Thymus (tissue), 11 donors: Measurements from ENCODE around the gene CHML. TPM values are rescaled to one million over a fixed set of nuclear protein-coding genes. Genes with fewer than 3 reads are reported as not detected.

ENCODE experiments used
- DNase-seq, 9 donors: peaks; one replicate each; pipeline ENCODE4 v3.0.0-alpha.2; 2013; ENCODE audit warnings: low spot score in 9 of 9, low read depth in 6 of 9, missing footprints in 1 of 9
- H3K27ac ChIP-seq, 2 donors: one replicate each; pipeline ENCODE4 v1.5.1; 2013; ENCODE audit warnings: control low read depth in 1 of 2, low read depth in 1 of 2, low read length in 1 of 2, mild to moderate bottlenecking in 1 of 2, moderate library complexity in 1 of 2
- H3K27me3 ChIP-seq, 2 donors: one replicate each; pipeline ENCODE4 v1.5.1; 2013; ENCODE audit warnings: low read length in 1 of 2; ENCODE audit not compliant: control insufficient read depth in 2 of 2, insufficient read depth in 1 of 2
- H3K36me3 ChIP-seq, 2 donors: one replicate each; pipeline ENCODE4 v1.5.1; 2013; ENCODE audit warnings: low read length in 1 of 2, mild to moderate bottlenecking in 1 of 2, moderate library complexity in 1 of 2; ENCODE audit not compliant: control insufficient read depth in 2 of 2, insufficient read depth in 2 of 2
- H3K4me1 ChIP-seq, 2 donors: one replicate each; pipeline ENCODE4 v1.5.1; 2013; ENCODE audit warnings: low read length in 2 of 2; ENCODE audit not compliant: control insufficient read depth in 2 of 2, insufficient read depth in 2 of 2
- H3K4me3 ChIP-seq, 2 donors: one replicate each; pipeline ENCODE4 v1.5.1; 2013; ENCODE audit warnings: low read length in 2 of 2, control low read depth in 1 of 2, mild to moderate bottlenecking in 1 of 2
- H3K9me3 ChIP-seq, 2 donors: one replicate each; pipeline ENCODE4 v1.5.1; 2013; ENCODE audit warnings: low read length in 1 of 2, mild to moderate bottlenecking in 1 of 2; ENCODE audit not compliant: control insufficient read depth in 2 of 2, insufficient read depth in 1 of 2
- WGBS: extraction: QIAGEN DNeasy Blood & Tissue Kit; methylation state at CpG from one replicate; pipeline ENCODE4 v1.1.7; 2013; 5-methylcytosine and 5-hydroxymethylcytosine counted together
- polyA plus RNA-seq: library from polyadenylated mRNA; stranded (reverse); fragments of 200-250 nt; gene quantifications from one replicate; pipeline ENCODE4 v1.2.3, GENCODE V29; 2013
- total RNA-seq: library from RNA; stranded (reverse); fragments of 120-200 nt; gene quantifications from one replicate; pipeline ENCODE4 v1.2.4, GENCODE V29; 2013
- donor health status: healthy.

The CHML gene
- total and polyA plus RNA-seq, 2 donors = 7.4 to 13.3 TPM

DNA sequence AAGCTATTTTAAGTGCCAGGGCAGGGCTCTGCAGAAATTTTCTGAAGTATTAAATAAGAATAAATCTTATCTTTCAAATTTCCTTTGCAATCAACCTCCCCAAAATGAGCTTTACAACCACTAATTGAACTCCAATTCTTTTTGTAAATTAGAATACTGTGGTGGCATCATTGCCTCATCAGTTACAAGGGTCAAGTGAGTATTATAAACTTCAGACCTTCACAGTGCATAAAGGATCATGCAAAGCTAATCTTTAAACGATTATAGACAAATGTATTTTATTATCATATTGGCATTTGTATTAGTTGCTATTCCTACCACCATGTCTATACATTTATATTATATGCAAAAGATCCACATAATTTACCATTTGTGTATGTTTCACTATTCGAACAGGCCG, 7.2 kb downstream of the CHML start:
- no peak for DNase-seq
- Histone ChIP-seq H3K9me3 (no peaks in the 10 kb centered on the region), H3K4me3 (no peak overlapping the region), H3K4me1 (peaks cover 11 to 18% of the 10 kb centered on the region in 2 donors), H3K27me3 (no peaks in the 10 kb centered on the region), H3K36me3 (peaks cover 0 to 8% of the 10 kb centered on the region in 2 donors), H3K27ac (no peak overlapping the region)
- 98% methylated on average over 3 of the region's 3 CpGs for WGBS

- no peak for DNase-seq
- no peaks in the 10 kb centered on the region for H3K9me3 ChIP-seq
- peaks cover 8 to 13% of the 10 kb centered on the region in 2 donors for H3K4me1 ChIP-seq
- 89% methylated on average over 5 of the region's 5 CpGs for WGBS
- peaks cover 0 to 6% of the 10 kb centered on the region in 2 donors for H3K36me3 ChIP-seq
- no peaks in the 10 kb centered on the region for H3K27me3 ChIP-seq
- no peak overlapping the region for H3K4me3 ChIP-seq
- H3K27ac ChIP-seq = no peak overlapping the region
Observed at GRCh38 chr1:241631674-241632073, 8.5 kb downstream of the CHML start.

DNA sequence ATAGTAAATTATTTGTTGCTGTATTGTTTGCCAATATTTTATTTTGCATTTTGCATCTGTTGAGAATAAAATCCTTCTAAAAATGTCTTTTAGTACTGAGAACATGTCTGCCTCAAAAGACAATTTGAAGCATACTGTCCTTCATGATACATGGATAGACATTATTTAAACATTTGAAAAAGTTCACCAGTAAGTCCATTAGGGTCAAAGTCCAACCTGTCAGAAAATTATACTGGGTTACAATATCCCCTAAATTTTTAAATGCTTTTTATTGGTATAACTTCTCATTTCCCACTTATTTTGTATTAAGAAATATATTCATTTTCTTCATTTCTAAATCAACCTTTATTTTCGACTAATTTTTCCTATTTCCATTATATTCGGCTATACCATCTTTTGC, 9.3 kb downstream of the CHML start:
- no peak overlapping the region for H3K4me3 ChIP-seq
- H3K9me3 ChIP-seq = no peaks in the 10 kb centered on the region
- H3K4me1 ChIP-seq = peaks cover 8 to 13% of the 10 kb centered on the region in 2 donors
- no peaks in the 10 kb centered on the region for H3K27me3 ChIP-seq
- H3K36me3 ChIP-seq = peaks cover 0 to 6% of the 10 kb centered on the region in 2 donors
- no peak for DNase-seq
- no peak overlapping the region for H3K27ac ChIP-seq
- WGBS = 97% methylated on average over 2 of the region's 2 CpGs

- no peak overlapping the region for H3K27ac ChIP-seq
- H3K4me3 ChIP-seq = no peak overlapping the region
- no peak for DNase-seq
- H3K4me1 ChIP-seq = peaks cover 6 to 11% of the 10 kb centered on the region in 2 donors
- no peaks in the 10 kb centered on the region for H3K9me3 ChIP-seq
- H3K27me3 ChIP-seq = no peaks in the 10 kb centered on the region
- WGBS = 97% methylated on average over 1 of the region's 1 CpG
- peaks cover 0 to 6% of the 10 kb centered on the region in 2 donors for H3K36me3 ChIP-seq
Observed at GRCh38 chr1:241630476-241630875, 9.7 kb downstream of the CHML start.

DNA sequence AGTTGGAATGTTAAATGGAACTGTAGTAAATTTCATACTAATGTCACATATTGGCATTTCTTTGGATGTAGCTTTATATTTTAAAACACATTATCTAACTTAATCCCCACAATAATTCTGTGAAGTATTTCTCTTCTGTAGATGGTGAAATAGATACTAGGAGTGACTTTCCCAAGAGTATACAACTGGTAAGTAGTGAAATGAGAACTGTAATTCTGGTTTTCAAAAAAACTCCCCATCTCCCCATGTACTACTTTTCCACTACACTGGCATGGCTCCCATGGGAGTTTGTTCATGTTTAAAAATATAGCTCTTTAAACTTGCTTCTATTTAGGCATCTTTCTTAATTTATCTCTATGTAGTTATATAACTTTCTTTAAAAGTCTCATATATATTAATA, 10.2 kb downstream of the CHML start:
- no peak for DNase-seq
- H3K9me3 ChIP-seq = no peaks in the 10 kb centered on the region
- H3K4me3 ChIP-seq = no peak overlapping the region
- no peak overlapping the region for H3K27ac ChIP-seq
- H3K36me3 ChIP-seq = peaks cover 0 to 6% of the 10 kb centered on the region in 2 donors
- no peaks in the 10 kb centered on the region for H3K27me3 ChIP-seq
- peaks cover 3 to 9% of the 10 kb centered on the region in 2 donors for H3K4me1 ChIP-seq

- H3K4me3 ChIP-seq = peak overlapping the region in 1 of 2 donors; percentile 37
- no peaks in the 10 kb centered on the region for H3K27me3 ChIP-seq
- H3K36me3 ChIP-seq = no peaks in the 10 kb centered on the region
- peaks cover 3 to 9% of the 10 kb centered on the region in 2 donors for H3K4me1 ChIP-seq
- peak overlapping the region; percentile 77 to 80 for H3K27ac ChIP-seq
- WGBS = 25% methylated on average over 9 of the region's 9 CpGs
- no peaks in the 10 kb centered on the region for H3K9me3 ChIP-seq
- DNase-seq = peak in 5 of 9 donors; percentile 36 to 83 (median 62)
Observed at GRCh38 chr1:241627453-241628259, 12.5 kb downstream of the CHML start.

DNA sequence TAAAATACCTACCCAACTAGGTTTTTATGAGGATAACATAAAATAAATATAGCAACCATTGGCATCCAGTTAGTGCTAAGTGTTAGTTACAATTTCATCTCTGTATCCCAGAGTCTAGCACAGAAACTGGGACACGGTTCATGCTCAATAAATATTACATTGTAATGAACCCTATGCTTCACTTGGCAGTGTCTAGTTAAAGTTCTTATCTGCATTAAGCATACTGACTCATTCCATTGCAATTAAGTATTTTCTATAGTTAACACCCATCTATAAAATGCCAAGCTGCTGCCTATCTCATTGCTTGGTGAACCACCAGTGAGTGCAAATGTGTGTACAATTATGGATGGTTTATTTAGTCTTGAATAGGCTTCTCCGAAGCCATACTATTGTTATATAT, 15.2 kb downstream of the CHML start:
- WGBS = 97% methylated on average over 2 of the region's 2 CpGs
- Histone ChIP-seq H3K27ac (no peak overlapping the region), H3K4me1 (peaks cover 3 to 9% of the 10 kb centered on the region in 2 donors), H3K9me3 (no peaks in the 10 kb centered on the region), H3K36me3 (no peaks in the 10 kb centered on the region), H3K4me3 (no peak overlapping the region), H3K27me3 (no peaks in the 10 kb centered on the region)
- DNase-seq = no peak

DNA sequence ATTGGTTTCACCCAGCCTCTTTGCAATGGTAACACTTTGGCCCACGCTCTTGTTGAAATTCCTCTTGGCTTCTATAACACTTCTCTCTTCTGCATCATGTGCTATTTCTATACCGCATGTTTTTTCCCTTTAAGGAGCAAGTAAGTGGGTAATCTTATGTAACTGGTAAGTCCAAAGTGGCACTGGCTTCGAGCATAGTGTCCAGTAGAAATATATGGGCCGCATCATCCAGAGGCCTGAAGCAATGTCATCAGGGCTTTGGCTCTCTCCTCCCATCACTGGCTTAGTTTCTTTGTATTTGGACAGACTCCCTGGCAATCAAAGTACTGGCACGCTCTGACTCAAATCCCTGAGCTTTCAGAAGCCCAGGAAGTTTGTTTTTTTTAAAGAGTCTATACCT, 17.5 kb downstream of the CHML start:
- over 99% methylated on average over 5 of the region's 5 CpGs for WGBS
- no peaks in the 10 kb centered on the region for H3K27me3 ChIP-seq
- peaks cover 0 to 2% of the 10 kb centered on the region in 2 donors for H3K4me1 ChIP-seq
- DNase-seq = no peak
- H3K27ac ChIP-seq = no peak overlapping the region
- H3K4me3 ChIP-seq = no peak overlapping the region
- H3K9me3 ChIP-seq = no peaks in the 10 kb centered on the region
- no peaks in the 10 kb centered on the region for H3K36me3 ChIP-seq

- no peaks in the 10 kb centered on the region for H3K9me3 ChIP-seq
- H3K4me1 ChIP-seq = no peaks in the 10 kb centered on the region
- H3K27me3 ChIP-seq = no peaks in the 10 kb centered on the region
- H3K4me3 ChIP-seq = no peak overlapping the region
- H3K27ac ChIP-seq = no peak overlapping the region
- no peak for DNase-seq
- 97% methylated on average over 7 of the region's 7 CpGs for WGBS
- no peaks in the 10 kb centered on the region for H3K36me3 ChIP-seq
Observed at GRCh38 chr1:241617426-241617825, 22.7 kb downstream of the CHML start.
